ENCODE measurements around the gene CAMK1G. TPM values are rescaled to one million over a fixed set of nuclear protein-coding genes. Genes with fewer than 3 reads are reported as not detected.

Gene CAMK1G
- total and polyA plus RNA-seq, 4 donors, result 0.63 to 0.72 TPM; not detected in 2

GRCh38 chr1:209611771-209612570 lies 28.5 kb downstream of the CAMK1G start:
- DNase-seq (no peak), ATAC-seq (ENCODE audit: low FRiP score) (no peak)
- Histone ChIP-seq H3K4me1 (ENCODE audit: control insufficient read depth in 1 of 2, insufficient read depth in 2 of 2, low read length in 2 of 2) (no peaks in the 10 kb centered on the region), H3K27me3 (ENCODE audit: control insufficient read depth in 1 of 2, insufficient read depth in 2 of 2, low read length in 1 of 2) (no peaks in the 10 kb centered on the region), H3K27ac (ENCODE audit: low read depth in 1 of 2, low read length in 2 of 2) (no peak overlapping the region), H3K4me3 (ENCODE audit: low read length in 2 of 2) (no peak overlapping the region), H3K36me3 (ENCODE audit: control insufficient read depth in 1 of 2, insufficient read depth in 2 of 2, low read length in 1 of 2) (no peaks in the 10 kb centered on the region), H3K9me3 (ENCODE audit: control insufficient read depth, low read length) (no peaks in the 10 kb centered on the region)
- intact Hi-C loops (cut with DNase I), result no loop called here
- WGBS, 2 donors, result 89 to 92% methylated on average over 13 of the region's 13 CpGs

- H3K36me3 ChIP-seq (ENCODE audit: control insufficient read depth in 1 of 2, insufficient read depth in 2 of 2, low read length in 1 of 2), result no peaks in the 10 kb centered on the region
- no peak for ATAC-seq (ENCODE audit: low FRiP score)
Measured at GRCh38 chr1:209612646-209613399, 29.3 kb downstream of the CAMK1G start.

GRCh38 chr1:209613400-209614150 lies 30.1 kb downstream of the CAMK1G start:
- H3K27ac ChIP-seq (ENCODE audit: low read depth in 1 of 2, low read length in 2 of 2), result no peak overlapping the region
- no peaks in the 10 kb centered on the region for H3K36me3 ChIP-seq (ENCODE audit: control insufficient read depth in 1 of 2, insufficient read depth in 2 of 2, low read length in 1 of 2)
- ATAC-seq (ENCODE audit: low FRiP score) (no peak), DNase-seq (no peak)
- no peaks in the 10 kb centered on the region for H3K9me3 ChIP-seq (ENCODE audit: control insufficient read depth, low read length)
- WGBS, 2 donors, result 71 to 72% methylated on average over 4 of the region's 4 CpGs
- intact Hi-C loops (cut with DNase I), result no loop called here
- no peaks in the 10 kb centered on the region for H3K27me3 ChIP-seq (ENCODE audit: control insufficient read depth in 1 of 2, insufficient read depth in 2 of 2, low read length in 1 of 2)
- H3K4me3 ChIP-seq (ENCODE audit: low read length in 2 of 2), result no peak overlapping the region
- H3K4me1 ChIP-seq (ENCODE audit: control insufficient read depth in 1 of 2, insufficient read depth in 2 of 2, low read length in 2 of 2), result no peaks in the 10 kb centered on the region

More at GRCh38 chr1:209612646-209613399, 29.3 kb downstream of the CAMK1G start:
- H3K4me1 ChIP-seq (ENCODE audit: control insufficient read depth in 1 of 2, insufficient read depth in 2 of 2, low read length in 2 of 2), result no peaks in the 10 kb centered on the region
- no peaks in the 10 kb centered on the region for H3K27me3 ChIP-seq (ENCODE audit: control insufficient read depth in 1 of 2, insufficient read depth in 2 of 2, low read length in 1 of 2)
- H3K4me3 ChIP-seq (ENCODE audit: low read length in 2 of 2), result no peak overlapping the region
- H3K27ac ChIP-seq (ENCODE audit: low read depth in 1 of 2, low read length in 2 of 2), result no peak overlapping the region
- no peaks in the 10 kb centered on the region for H3K9me3 ChIP-seq (ENCODE audit: control insufficient read depth, low read length)
- intact Hi-C loops (cut with DNase I), result no loop called here
- WGBS, 2 donors, result 83 to 86% methylated on average over 12 of the region's 12 CpGs
- DNase-seq, result no peak

GRCh38 chr1:209614151-209614420 lies 30.6 kb downstream of the CAMK1G start:
- Histone ChIP-seq H3K36me3 (ENCODE audit: control insufficient read depth in 1 of 2, insufficient read depth in 2 of 2, low read length in 1 of 2) (no peaks in the 10 kb centered on the region), H3K27ac (ENCODE audit: low read depth in 1 of 2, low read length in 2 of 2) (no peak overlapping the region), H3K4me1 (ENCODE audit: control insufficient read depth in 1 of 2, insufficient read depth in 2 of 2, low read length in 2 of 2) (no peaks in the 10 kb centered on the region), H3K4me3 (ENCODE audit: low read length in 2 of 2) (no peak overlapping the region), H3K27me3 (ENCODE audit: control insufficient read depth in 1 of 2, insufficient read depth in 2 of 2, low read length in 1 of 2) (no peaks in the 10 kb centered on the region), H3K9me3 (ENCODE audit: control insufficient read depth, low read length) (no peaks in the 10 kb centered on the region)
- intact Hi-C loops (cut with DNase I), result no loop called here
- DNase-seq (no peak), ATAC-seq (ENCODE audit: low FRiP score) (no peak)
- 92 to 95% methylated on average over 5 of the region's 5 CpGs for WGBS, 2 donors

GRCh38 chr1:209614906-209615305 lies 31.4 kb downstream of the CAMK1G start:
- H3K27ac ChIP-seq (ENCODE audit: low read depth in 1 of 2, low read length in 2 of 2), result no peak overlapping the region
- H3K27me3 ChIP-seq (ENCODE audit: control insufficient read depth in 1 of 2, insufficient read depth in 2 of 2, low read length in 1 of 2), result no peaks in the 10 kb centered on the region
- intact Hi-C loops (cut with DNase I), result no loop called here
- 91 to 96% methylated on average over 5 of the region's 5 CpGs for WGBS, 2 donors
- no peaks in the 10 kb centered on the region for H3K9me3 ChIP-seq (ENCODE audit: control insufficient read depth, low read length)
- H3K4me1 ChIP-seq (ENCODE audit: control insufficient read depth in 1 of 2, insufficient read depth in 2 of 2, low read length in 2 of 2), result no peaks in the 10 kb centered on the region
- ATAC-seq (ENCODE audit: low FRiP score) (no peak), DNase-seq (no peak)
- no peak overlapping the region for H3K4me3 ChIP-seq (ENCODE audit: low read length in 2 of 2)
- no peaks in the 10 kb centered on the region for H3K36me3 ChIP-seq (ENCODE audit: control insufficient read depth in 1 of 2, insufficient read depth in 2 of 2, low read length in 1 of 2)

- Histone ChIP-seq H3K36me3 (ENCODE audit: control insufficient read depth in 1 of 2, insufficient read depth in 2 of 2, low read length in 1 of 2) (no peaks in the 10 kb centered on the region), H3K4me3 (ENCODE audit: low read length in 2 of 2) (no peak overlapping the region), H3K27me3 (ENCODE audit: control insufficient read depth in 1 of 2, insufficient read depth in 2 of 2, low read length in 1 of 2) (no peaks in the 10 kb centered on the region), H3K4me1 (ENCODE audit: control insufficient read depth in 1 of 2, insufficient read depth in 2 of 2, low read length in 2 of 2) (no peaks in the 10 kb centered on the region), H3K27ac (ENCODE audit: low read depth in 1 of 2, low read length in 2 of 2) (no peak overlapping the region), H3K9me3 (ENCODE audit: control insufficient read depth, low read length) (no peaks in the 10 kb centered on the region)
- WGBS, 2 donors, result 97% methylated on average over 5 of the region's 5 CpGs
- intact Hi-C loops (cut with DNase I), result no loop called here
- no peak for ATAC-seq (ENCODE audit: low FRiP score)
- DNase-seq, result no peak
Measured at GRCh38 chr1:209616366-209617046, 33.0 kb downstream of the CAMK1G start.

- WGBS, 2 donors, result 93 to 96% methylated on average over 10 of the region's 10 CpGs
- Histone ChIP-seq H3K4me1 (ENCODE audit: control insufficient read depth in 1 of 2, insufficient read depth in 2 of 2, low read length in 2 of 2) (no peaks in the 10 kb centered on the region), H3K4me3 (ENCODE audit: low read length in 2 of 2) (no peak overlapping the region), H3K27me3 (ENCODE audit: control insufficient read depth in 1 of 2, insufficient read depth in 2 of 2, low read length in 1 of 2) (no peaks in the 10 kb centered on the region), H3K27ac (ENCODE audit: low read depth in 1 of 2, low read length in 2 of 2) (no peak overlapping the region), H3K36me3 (ENCODE audit: control insufficient read depth in 1 of 2, insufficient read depth in 2 of 2, low read length in 1 of 2) (no peaks in the 10 kb centered on the region), H3K9me3 (ENCODE audit: control insufficient read depth, low read length) (no peaks in the 10 kb centered on the region)
- DNase-seq (no peak), ATAC-seq (ENCODE audit: low FRiP score) (no peak)
- intact Hi-C loops (cut with DNase I), result no loop called here
Measured at GRCh38 chr1:209617047-209617673, 33.6 kb downstream of the CAMK1G start.

- Histone ChIP-seq H3K9me3 (ENCODE audit: control insufficient read depth, low read length) (no peaks in the 10 kb centered on the region), H3K4me3 (ENCODE audit: low read length in 2 of 2) (no peak overlapping the region), H3K4me1 (ENCODE audit: control insufficient read depth in 1 of 2, insufficient read depth in 2 of 2, low read length in 2 of 2) (no peaks in the 10 kb centered on the region), H3K27ac (ENCODE audit: low read depth in 1 of 2, low read length in 2 of 2) (no peak overlapping the region), H3K36me3 (ENCODE audit: control insufficient read depth in 1 of 2, insufficient read depth in 2 of 2, low read length in 1 of 2) (no peaks in the 10 kb centered on the region), H3K27me3 (ENCODE audit: control insufficient read depth in 1 of 2, insufficient read depth in 2 of 2, low read length in 1 of 2) (no peaks in the 10 kb centered on the region)
- intact Hi-C loops (cut with DNase I), result no loop called here
- DNase-seq (no peak), ATAC-seq (ENCODE audit: low FRiP score) (no peak)
- 95 to 98% methylated on average over 6 of the region's 6 CpGs for WGBS, 2 donors
Measured at GRCh38 chr1:209617755-209618154, 34.2 kb downstream of the CAMK1G start.
